IPS-18c (cell line): Measurements from ENCODE around the gene PXDN.
A peak's percentile ranks its signal among the peaks of the same experiment; 100 is the strongest.

ENCODE experiments used
- H3K4me3 ChIP-seq: 2 replicates; pipeline ENCODE4 v1.7.0; 2013; ENCODE audit warnings: low read depth, mild to moderate bottlenecking, low read length, moderate library complexity; ENCODE audit not compliant: insufficient read depth
- H3K9me3 ChIP-seq: one replicate; pipeline ENCODE4 v1.6.1; 2013; ENCODE audit warnings: mild to moderate bottlenecking, low read length, moderate library complexity; ENCODE audit not compliant: control insufficient read depth, insufficient read depth

PXDN gene

DNA sequence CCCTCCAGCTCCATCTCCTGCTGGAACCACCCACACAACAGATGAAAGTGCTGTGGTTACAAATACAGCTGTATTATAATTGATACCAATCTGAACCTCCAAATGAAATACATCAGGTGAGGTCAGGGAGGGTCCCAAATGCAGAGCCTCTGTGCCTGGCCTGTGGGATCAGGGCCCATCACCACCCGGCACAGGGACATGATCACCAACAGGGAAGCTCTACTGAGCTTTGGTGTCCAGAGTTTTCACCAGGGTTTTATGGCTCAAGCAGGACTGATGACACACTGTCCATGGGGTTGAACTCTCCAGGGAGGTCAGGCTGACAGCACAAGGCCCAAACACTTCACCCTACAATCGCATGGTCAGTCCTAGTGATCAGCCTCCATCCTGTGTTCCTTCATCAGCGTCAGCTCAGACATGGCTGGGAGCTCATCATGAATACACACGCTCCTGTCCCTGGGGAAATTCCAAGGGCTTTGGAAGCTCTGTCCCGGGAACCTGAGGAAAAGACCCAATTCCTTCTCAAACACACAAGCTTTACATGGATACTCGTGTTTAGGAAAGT lies 3.9 kb upstream of the PXDN start:
- H3K9me3 ChIP-seq, result no peaks in the 10 kb centered on the region
- H3K4me3 ChIP-seq, result no peak overlapping the region

DNA sequence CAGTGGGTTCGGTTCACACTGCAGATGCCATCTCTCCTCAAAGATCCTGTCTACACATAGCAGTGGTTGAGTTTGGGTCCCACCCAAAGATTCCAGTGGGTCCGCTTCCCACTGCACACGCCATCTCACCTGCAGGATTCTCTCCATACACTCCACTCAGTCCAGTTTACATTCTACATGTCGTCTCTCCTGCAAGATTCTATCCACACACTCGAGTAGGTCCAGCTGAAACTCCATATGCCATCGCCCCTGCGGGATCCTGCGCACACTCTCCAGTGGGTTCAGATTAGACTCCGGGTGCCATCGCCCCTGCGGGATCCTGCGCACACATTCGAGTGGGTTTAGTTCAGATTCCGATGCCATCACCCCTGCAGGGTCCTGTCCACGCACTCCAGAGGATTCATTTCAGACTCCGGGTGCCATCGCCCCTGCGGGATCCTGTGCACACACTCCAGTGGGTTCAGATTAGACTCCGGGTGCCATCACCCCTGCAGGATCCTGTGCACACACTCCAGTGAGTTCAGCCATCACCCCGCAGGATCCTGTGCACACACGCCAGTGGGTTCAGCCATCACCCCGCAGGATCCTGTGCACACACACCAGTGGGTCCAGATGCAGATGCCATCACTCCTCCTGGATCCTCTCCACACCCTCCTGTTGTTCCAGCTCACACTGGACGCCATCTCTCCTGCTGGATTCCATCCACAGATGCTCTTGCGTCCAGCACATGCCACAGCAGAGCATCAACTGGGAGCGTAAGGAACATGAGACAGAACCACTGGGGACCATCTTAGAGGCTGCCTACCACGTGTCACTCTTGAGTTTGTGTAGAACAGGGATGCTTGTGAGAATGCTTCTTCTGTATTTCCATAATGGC lies 3.0 kb upstream of the PXDN start:
- no peaks in the 10 kb centered on the region for H3K9me3 ChIP-seq

DNA sequence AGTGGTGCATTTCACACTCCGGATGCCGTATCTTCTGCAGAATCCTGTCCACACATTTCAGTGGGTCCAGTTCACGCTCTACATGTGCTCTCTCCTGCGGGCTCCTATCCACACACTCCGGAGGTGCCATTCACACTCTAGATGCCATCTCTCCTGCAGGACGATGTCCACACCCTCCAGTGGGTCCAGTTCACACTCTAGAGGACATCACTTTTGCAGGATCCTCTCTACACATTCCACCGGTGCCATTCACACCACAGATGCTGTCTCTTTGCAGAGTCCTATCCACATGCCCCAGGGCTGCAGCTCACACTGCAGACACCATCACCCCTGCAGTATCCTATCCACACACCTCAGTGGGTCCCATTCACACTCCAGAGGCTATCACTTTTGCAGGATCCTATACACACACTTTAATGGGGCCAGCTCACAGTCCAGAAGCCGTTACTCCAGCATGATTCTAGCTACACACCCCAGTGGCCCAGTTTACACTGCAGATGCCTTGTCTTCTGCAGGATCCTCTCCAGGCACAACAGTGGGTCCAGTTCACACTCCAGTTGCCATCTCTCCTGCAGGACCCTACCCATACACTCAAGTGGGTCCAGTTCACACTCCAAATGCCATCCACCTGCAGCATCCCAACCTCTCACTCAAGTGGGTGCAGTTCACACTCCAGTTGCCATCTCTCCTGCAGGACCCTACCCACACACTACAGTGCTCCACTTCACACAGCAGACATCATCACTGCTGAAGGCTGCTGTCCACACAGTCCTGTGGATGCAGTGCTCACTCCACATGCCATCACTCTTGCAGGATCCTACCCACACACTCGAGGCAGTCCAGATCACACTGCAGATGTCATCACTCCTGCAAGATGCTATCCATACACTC lies 2.1 kb upstream of the PXDN start:
- Histone ChIP-seq H3K4me3 (no peak overlapping the region), H3K9me3 (no peaks in the 10 kb centered on the region)

More for the DNA sequence above, 3.0 kb upstream of the PXDN start:
- H3K4me3 ChIP-seq, result no peak overlapping the region

DNA sequence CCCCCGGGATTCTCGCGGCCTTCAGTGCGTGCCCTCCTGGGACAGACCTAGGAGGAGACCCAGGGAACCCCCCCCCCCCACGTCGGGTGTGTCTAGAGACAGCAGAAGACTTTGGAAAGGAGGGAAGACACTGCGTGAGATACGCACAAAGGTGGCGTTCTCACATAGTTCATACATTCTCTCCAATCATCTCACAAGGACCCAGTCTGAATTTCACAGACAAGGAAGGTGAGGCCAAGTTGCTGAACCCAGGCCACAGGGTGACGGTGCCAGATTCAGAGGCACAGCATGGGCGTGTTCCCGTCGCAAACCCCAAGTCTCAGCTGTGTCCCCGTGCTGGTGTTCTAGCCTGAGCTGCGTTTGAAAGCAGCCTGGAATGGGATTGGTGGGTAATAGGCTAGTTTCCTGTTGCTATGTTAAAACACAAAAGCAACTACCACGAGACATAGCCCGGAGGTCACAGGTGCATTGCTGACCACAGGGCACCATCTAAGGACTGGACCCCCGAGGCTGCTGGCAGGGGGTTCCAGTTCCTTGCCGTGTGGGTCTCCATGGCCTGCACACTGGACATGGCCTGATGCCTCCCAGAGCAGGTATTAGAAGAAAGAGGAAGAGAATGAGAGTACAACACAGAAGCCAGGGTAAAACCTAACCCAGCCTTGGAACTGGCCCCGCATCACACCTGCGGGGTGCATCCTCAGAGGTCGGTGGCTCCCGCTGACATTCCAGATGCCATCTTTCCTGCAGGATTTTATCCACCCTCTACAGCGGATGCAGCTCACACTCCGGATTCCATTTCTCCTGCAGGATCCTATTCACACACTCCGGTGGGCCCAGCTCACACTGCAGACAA lies 1.1 kb upstream of the PXDN start:
- Histone ChIP-seq H3K9me3 (no peaks in the 10 kb centered on the region), H3K4me3 (peak overlapping the region; percentile 64; the same call in 1 of the 2 replicates)

DNA sequence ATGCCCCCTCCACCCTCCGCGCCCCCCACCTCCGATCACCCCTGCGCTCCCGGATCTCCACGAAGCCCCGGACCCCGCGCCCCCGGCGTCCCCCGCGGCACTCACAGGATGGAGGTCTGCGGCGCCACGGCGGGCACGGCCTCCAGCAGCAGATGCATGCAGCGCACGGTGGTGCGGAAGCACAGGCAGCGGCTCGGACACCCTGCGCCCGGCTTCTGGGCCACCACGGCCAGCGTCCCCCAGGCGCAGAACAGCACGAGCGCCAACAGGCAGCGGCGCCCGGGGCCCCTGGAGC lies 217 bp downstream of the PXDN start:
- peak overlapping the region; percentile 64 for H3K4me3 ChIP-seq
- no peaks in the 10 kb centered on the region for H3K9me3 ChIP-seq

DNA sequence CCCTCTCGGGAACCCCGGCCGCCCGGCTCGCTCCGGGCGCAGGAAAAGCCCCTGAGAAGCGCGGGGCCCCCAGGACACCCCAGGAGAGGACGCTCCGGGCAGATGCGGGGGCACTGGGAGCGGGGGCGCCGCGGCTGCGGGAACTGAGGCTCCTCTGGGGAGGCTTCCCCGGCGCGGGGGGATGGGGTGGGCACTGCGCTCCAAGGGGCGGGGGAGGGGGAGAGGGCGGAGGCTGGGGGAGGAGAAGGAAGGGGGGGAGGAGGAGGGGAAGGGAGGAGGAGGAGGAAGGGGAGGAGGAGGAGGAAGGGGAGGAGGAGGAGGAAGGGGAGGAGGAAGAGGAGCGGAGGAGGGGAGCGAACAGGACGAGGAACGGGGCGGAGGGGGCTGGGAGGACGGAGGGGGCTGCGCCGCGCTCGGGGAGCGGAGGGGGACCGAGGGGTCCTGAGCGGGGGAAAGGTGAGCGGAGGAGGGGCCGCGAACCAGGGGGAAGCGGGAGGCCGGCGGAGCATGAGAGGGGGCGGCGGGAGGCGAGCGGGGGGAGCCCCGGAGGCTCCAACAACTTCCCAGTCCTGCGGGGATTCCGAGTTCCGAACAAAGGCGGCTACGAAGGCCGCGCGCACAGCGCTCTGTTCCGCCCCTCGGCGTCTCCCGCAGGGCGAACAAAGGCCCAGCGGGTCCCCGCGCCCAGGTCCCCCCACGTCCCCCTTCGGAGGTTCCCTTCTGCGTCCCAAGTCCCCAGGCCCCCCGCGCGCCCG lies 742 bp downstream of the PXDN start:
- Histone ChIP-seq H3K4me3 (peak overlapping the region; percentile 80), H3K9me3 (no peaks in the 10 kb centered on the region)

DNA sequence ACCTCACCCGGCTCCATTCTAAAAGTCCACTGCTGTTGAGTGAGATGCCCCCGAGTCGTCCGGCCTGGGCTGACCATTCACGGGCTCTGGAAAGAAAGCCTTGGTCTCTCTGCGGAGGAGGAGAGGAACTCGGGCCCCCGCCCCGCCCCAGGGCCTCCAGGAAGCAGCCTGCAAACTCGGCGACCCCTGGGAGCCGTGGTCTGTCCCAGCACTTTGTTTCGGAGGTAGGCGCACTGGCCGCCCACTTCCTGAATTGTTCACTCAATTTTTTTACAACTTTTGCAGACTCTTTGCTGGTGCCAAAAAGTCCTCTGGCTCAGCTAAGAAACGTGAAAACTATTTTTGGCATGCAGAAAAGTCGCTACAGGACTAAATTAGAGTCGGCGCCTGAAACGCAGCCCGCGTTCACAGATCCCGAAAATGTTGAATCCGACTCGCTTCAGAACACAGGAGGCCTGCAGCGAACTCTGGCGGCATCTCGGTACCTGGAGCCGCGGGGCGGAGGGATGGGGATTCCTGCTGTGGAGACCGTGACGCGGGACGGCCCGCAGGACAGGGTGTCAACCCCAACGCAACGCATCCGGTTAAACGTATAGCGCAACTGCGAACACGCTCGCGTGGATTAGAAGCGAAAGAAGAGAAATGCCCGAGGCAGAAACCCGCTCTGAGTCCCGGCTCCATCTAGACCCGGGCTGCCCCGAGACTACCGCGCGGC lies 1.5 kb downstream of the PXDN start:
- Histone ChIP-seq H3K4me3 (peak overlapping the region; percentile 80), H3K9me3 (no peaks in the 10 kb centered on the region)

DNA sequence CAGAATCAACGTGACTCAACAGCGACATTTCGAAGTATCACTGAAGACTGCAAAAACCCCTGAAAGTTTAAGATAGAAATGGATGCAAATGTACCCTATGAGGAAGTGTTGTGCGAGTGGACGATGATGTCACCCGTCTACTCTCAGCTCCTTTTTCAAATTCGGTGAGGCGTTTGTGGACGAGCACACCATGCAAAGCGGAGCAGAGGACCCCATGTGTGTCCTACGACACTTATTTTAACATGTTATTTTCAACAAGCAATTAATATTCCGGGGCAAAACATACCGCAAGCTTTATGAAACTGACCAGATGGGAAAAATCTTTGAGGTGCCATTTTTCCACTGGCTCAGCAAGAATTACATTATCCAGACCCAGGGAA lies 2.0 kb downstream of the PXDN start:
- Histone ChIP-seq H3K4me3 (peak overlapping the region; percentile 80; the same call in 1 of the 2 replicates), H3K9me3 (no peaks in the 10 kb centered on the region)

DNA sequence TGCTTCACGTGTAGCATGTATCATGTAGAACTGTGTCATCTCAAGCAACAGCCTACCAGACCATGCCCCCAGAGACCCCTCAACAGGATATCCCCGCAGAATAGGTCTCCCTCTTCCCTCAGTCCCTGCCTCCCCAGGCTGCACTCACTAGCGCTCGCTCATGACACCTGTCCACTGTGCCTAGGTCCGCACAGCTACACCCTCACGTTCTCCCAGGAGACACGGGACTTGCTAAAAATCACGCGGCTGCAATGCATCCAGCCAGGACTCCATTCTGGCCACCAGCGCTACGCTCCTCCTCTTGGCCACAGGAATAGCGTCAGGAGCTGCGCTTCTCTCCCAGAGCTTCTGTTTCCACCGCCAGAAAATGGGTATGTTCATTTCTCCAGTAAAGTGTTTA lies 2.5 kb downstream of the PXDN start:
- Histone ChIP-seq H3K4me3 (peak overlapping the region; percentile 2; the same call in 1 of the 2 replicates), H3K9me3 (no peaks in the 10 kb centered on the region)

DNA sequence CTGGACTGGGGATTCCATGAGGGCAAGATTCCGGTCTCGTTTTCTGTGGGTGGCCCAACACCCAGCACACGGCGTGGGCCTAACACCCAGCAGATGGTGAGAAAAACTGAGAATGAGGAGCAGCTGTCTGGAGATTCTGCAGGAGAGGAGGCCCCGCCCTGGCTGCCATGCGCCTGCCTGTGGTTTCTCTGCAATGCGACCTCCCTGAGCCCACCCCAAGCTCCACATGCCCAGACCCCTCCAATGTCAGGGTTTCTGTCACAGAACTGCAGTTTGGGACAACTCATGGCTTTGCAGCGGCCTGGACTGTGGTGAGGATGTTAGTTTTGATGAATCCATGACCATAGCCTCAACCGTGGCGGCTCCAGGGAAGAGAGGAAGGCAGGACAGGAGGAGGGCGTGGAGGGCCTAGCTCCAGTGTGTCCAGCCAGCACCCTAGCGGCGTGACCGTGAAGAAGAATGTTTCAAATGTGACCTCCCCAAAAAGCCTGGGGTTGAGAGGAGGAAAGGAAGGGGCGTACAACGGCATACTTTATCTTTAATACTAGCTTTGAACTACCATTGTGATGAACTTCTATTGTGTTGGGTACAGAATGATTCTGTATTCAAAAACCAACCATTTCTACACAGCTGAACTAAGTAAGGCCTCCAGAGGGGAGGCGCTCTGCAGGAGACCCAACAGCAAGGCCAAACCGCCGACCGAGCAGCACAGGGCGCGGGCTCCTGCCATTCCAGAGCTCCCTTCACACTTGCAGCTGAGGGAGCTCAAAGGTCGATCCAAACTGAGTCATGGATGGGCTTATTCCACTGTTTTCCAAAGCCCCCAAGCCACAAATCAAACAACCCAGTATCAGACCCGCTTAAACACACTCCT lies 3.4 kb downstream of the PXDN start:
- H3K4me3 ChIP-seq, result no peak overlapping the region

DNA sequence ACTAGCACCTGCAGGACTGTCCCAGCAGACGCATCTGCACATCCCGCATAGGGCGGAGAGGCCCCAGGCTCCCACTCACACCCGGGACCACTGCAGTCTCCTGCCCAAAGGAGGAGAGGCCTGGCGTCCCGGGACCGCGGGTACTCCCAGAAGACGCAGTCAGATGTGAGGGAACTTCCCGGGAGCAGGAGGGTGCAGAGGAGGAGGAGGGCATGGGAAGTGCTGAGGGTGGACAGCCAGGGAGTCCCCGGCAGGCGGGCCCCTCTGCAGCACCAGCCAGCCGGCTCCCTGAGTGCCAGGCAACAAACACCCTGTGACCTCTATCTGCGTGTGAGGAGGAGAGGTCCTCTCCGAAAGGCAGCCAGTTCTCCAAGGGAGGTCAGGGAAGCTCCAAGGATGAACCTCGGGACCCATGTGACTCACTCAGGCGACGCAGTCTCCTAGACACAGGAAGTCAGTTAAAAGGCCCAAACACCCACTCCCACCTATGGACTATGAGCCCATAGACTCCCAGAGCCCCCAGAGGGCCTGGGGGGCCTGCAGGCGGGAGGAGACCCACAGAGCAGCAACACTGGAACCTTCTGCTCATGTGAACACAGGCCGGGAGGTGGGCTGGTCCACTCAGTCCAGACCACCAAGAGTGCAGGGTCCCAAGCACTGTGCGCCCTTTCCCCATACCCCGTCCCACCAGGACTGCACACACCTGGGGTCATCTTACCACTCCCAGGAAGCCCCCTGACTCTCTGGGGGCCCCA lies 4.2 kb downstream of the PXDN start:
- Histone ChIP-seq H3K9me3 (peaks cover 4% of the 10 kb centered on the region), H3K4me3 (no peak overlapping the region)

More for the DNA sequence above, 3.4 kb downstream of the PXDN start:
- peaks cover 3% of the 10 kb centered on the region for H3K9me3 ChIP-seq

DNA sequence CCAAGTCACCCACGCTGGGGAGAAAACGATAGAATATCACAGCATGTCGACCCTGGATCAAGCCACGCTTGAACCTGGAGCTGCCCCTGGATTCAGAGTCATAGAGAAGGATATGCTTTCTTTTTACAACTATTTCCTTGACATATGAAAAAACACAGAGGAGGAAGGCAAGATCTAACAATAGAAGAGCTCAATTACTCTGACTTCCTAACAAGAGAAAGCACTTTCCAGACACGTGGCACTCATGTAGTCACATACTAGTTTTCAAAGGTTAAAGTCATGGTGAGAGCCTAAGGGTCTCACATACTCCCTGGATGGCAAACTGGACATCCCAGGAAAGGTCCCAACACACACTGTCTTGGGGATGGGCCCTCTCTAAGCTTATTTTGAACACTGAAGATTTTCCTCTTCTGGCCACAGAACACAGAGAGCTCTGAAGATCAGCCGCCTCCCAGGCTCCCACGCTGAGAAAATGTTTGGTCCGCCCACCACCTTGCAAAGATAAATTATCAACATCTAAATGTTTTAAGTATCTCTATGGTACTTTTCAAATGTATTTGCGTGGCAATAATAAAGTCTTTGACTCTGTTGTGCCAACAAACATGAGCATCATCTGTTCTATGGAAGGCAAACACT lies 4.9 kb downstream of the PXDN start:
- H3K9me3 ChIP-seq, result peaks cover 4% of the 10 kb centered on the region

DNA sequence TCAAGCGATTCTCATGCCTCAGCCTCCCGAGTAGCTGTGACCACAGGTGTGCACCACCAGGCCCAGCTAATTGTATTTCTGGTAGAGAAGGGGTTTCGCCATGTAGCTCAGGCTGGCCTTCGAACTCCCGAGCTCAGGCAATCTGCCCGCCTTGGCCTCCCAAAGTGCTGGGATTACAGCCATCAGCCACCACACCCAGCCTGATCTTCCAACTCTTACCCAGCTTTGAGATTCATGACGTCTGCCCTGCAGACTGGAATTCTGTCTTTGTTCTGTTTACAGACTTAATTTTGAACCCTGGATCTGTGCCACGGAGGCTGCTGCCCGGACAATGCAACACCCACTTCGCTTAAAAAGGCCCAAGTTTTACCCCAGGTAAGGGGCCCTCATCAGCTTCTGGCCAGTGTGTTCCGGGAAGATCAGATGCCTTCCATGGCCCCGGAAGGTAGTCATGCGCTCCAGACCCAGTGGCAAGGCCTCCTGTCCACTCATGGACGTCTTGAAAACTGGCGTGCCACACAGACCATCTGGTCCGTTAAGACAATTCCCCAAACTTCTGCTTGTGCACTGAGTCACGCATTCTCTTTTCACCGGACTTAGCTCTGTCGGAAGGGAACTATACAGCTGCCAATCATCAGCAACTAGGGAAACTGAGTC lies 5.5 kb downstream of the PXDN start:
- peaks cover 4% of the 10 kb centered on the region for H3K9me3 ChIP-seq

More for the DNA sequence above, 4.9 kb downstream of the PXDN start:
- H3K4me3 ChIP-seq, result no peak overlapping the region

DNA sequence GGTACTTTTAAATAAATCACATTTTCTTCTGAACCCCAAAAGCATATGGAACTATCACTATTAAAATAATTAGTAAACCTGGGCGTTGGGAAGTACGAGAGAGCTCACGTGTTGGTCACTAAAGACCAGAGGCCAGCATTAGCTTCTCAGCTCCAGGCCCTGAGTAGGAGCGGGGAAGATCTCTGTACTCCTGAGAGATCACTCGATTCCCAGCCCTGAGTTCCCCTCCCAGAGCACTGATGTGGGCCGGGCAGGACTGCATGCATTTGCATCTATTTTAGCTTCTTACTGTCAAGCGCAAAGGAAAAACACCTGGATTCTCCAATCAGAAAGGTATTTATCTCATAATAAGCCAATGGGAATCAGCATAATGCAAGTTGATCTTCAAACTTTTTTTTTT lies 6.2 kb downstream of the PXDN start:
- H3K9me3 ChIP-seq, result peaks cover 4% of the 10 kb centered on the region

More for the DNA sequence above, 5.5 kb downstream of the PXDN start:
- H3K4me3 ChIP-seq, result no peak overlapping the region

More for the DNA sequence above, 6.2 kb downstream of the PXDN start:
- no peak overlapping the region for H3K4me3 ChIP-seq
